Hepatocyte (in vitro differentiated cells): ENCODE data around the gene FXYD2.

Source experiments
- EZH2phosphoT487 ChIP-seq: fragments of 200-600 bp; sonication (generic); IDR thresholded peaks from one replicate; pipeline ENCODE4 v1.6.1; 2018; ENCODE audit warnings: antibody characterized with exemption, mild to moderate bottlenecking, low read depth, moderate library complexity; ENCODE audit not compliant: unreplicated experiment, severe bottlenecking
- TF ChIP-seq, protein P1 (sequence below): fragments of 200-600 bp; sonication (generic); IDR thresholded peaks from 2 replicates; pipeline ENCODE4 v1.5.1; 2016; ENCODE audit warnings: antibody characterized with exemption, mild to moderate bottlenecking; ENCODE audit not compliant: poor library complexity

DNA sequence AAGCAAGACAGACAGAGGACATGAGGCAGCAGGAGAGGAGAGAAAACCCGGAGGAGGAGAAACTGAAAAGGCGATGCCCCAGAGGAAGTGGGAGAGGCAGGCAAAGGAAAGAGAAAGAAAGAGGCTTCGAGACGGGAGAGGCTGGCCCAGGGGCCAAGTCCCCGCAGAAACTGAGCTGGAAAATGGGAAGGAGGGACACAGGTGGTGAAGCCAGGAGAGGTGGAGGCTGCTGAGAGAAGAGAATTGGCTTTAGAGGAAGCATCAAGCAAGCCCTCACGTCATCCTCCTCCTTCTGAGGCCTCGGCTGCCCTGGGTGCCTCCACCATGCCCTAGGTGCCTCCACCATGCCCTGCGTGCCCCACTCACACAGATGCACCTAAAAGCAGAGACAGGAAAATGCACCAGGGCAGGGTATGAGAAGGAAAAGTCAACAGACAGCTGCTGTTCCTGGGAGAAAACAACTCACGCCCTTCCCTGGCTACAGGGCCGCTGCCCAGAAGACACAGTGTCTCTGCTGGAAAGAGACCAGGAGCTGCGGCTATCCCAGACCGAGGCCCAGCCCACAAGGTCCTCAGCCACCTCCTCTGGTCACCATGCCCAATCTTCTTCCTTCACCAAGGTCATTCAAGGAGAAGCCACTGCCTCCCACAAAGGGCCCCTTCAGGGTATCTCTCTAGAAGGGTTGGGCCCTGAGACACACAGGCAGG, 37.6 kb upstream of the FXYD2 start:
- TF ChIP-seq, protein P1, sequence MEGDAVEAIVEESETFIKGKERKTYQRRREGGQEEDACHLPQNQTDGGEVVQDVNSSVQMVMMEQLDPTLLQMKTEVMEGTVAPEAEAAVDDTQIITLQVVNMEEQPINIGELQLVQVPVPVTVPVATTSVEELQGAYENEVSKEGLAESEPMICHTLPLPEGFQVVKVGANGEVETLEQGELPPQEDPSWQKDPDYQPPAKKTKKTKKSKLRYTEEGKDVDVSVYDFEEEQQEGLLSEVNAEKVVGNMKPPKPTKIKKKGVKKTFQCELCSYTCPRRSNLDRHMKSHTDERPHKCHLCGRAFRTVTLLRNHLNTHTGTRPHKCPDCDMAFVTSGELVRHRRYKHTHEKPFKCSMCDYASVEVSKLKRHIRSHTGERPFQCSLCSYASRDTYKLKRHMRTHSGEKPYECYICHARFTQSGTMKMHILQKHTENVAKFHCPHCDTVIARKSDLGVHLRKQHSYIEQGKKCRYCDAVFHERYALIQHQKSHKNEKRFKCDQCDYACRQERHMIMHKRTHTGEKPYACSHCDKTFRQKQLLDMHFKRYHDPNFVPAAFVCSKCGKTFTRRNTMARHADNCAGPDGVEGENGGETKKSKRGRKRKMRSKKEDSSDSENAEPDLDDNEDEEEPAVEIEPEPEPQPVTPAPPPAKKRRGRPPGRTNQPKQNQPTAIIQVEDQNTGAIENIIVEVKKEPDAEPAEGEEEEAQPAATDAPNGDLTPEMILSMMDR = no peak
- no peak for TF ChIP-seq EZH2phosphoT487
